ENCODE data around the gene PABPC5.

PABPC5 gene

GRCh38 chrX:91434351-91435168 is at the start of gene PABPC5:
TSS of gene PABPC5 (plus strand) at chrX:91434839. CDS start at chrX:91435578, 739 bp downstream.
- DNase-seq (ENCODE audit: low spot score), result no peak

GRCh38 chrX:91389026-91389425 is 45.6 kb upstream of the PABPC5 start:
- DNase-seq (ENCODE audit: low spot score), result no peak

- DNase-seq (ENCODE audit: low spot score), result no peak
These were observed 19.9 kb upstream of the PABPC5 start for GRCh38 chrX:91414713-91415112.

- DNase-seq (ENCODE audit: low spot score), result no peak
These were observed 756 bp downstream of the PABPC5 start for GRCh38 chrX:91435395-91435794.
